ENCODE results near the gene SAMD8. TPM values are rescaled to one million over a fixed set of nuclear protein-coding genes. Genes with fewer than 3 reads are reported as not detected.
A peak's percentile ranks its signal among the peaks of the same experiment; 100 is the strongest.

Gene SAMD8
- total and polyA plus RNA-seq, 2 of the 8 experiments (the other 6 are each of a cell fraction or from before 2014, with no cell fraction given), result 11.7 to 20.9 TPM

DNA sequence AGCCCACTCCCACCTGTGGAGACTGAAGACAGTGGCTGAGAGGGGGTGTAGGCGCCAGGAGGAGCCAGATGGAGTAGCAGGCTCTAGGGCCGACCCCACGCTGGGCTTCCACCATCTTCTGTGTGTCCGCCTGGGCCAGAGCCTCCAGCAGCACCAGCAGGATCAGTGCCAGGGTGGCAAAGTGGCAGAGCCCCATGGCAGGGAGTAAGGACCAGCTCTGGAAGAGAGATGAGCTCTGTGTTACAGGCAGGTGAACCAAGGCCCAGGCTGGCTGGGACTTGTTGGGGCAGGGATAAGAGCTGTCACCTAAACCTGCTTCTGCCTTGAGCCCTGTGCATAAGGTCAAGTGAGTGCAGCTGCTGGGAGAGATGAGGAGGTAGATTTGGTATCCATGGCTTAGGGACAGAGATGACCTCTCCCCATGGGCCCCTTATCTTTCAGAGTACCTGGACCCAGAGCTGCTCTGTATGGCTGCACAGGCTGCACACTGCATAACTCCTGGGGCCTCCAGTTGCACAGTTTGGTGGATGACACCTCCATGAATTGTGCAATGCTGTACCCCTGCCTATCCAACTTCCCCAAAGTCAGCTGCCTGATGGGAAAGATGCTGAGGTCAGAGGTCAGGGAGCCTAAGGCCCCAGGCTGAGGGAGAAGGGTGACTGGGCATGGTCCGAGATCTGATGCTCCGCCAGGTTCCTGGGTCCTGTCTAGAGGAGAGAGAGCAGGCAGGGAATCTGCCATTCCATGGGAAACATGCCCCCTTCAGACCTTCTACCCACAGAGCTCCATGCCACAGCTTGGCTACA lies 7.4 kb upstream of the SAMD8 start:
- TF ChIP-seq SAP30 (IDR thresholded peaks at IDR 0.05; ENCODE audit: insufficient read depth, insufficient replicate concordance, low read length), result no peak
- no peak for TF ChIP-seq RAD21 (IDR thresholded peaks at IDR 0.05 in 1 of 2, conservative IDR thresholded peaks at IDR 0.05 in 1 of 2; ENCODE audit: low read depth in 2 of 2, low read length in 2 of 2)
- no peak for TF ChIP-seq HDAC6 (IDR thresholded peaks at IDR 0.05; ENCODE audit: low read depth, low read length)
- no peak for TF ChIP-seq CREB1 (IDR thresholded peaks at IDR 0.05)
- TF ChIP-seq JUND (IDR thresholded peaks at IDR 0.05; ENCODE audit: low read length), result no peak
- no peak for TF ChIP-seq POLR2A (IDR thresholded peaks at IDR 0.05; ENCODE audit: control extremely low read depth in 1 of 2, low read depth in 2 of 2, low read length in 2 of 2)
- no peak for TF ChIP-seq KDM4A (IDR thresholded peaks at IDR 0.05; ENCODE audit: low read depth, low read length, severe bottlenecking)
- peak overlapping the region; percentile 22 for H4K91ac ChIP-seq (replicated peaks; ENCODE audit: insufficient read length, low read length)
- H3K4me2 ChIP-seq (ENCODE audit: insufficient read depth in 1 of 2, low read depth in 2 of 2, low read length in 2 of 2), result no peak overlapping the region
- H3K4ac ChIP-seq (replicated peaks; ENCODE audit: insufficient read length, low read depth, low read length), result no peak overlapping the region
- H4K20me1 ChIP-seq (replicated peaks in 1 of 2; ENCODE audit: control insufficient read depth in 1 of 2, insufficient read depth in 2 of 2, low read length in 2 of 2), result no peaks in the 10 kb centered on the region
- H3K79me1 ChIP-seq (ENCODE audit: low read depth, low read length), result no peaks in the 10 kb centered on the region; the same call in 1 of the 2 replicates
- peaks cover 0 to 26% (median 16%) of the 10 kb centered on the region in 4 experiments; a peak in 6 of 7 replicates for H3K4me1 ChIP-seq (replicated peaks in 1 of 4; ENCODE audit: control insufficient read depth in 3 of 4, insufficient read depth in 4 of 4, low read length in 3 of 4)
- H2BK5ac ChIP-seq (ENCODE audit: low read depth, low read length), result peak overlapping the region; percentile 93; the same call in 1 of the 2 replicates
- no peak overlapping the region for H4K8ac ChIP-seq (ENCODE audit: extremely low read depth, insufficient read depth, low read length)
- no peak overlapping the region for H2BK120ac ChIP-seq (replicated peaks; ENCODE audit: low read depth, low read length)
- H3K9me3 ChIP-seq (ENCODE audit: insufficient read depth in 2 of 2, low read depth in 1 of 2, low read length in 1 of 2), result no peaks in the 10 kb centered on the region
- peak overlapping the region; percentile 9 for H3K56ac ChIP-seq (replicated peaks; ENCODE audit: insufficient read length, low read depth, low read length)
- no peaks in the 10 kb centered on the region for H3K23me2 ChIP-seq (ENCODE audit: low read depth, low read length)
- no peak overlapping the region for H2AFZ ChIP-seq (ENCODE audit: low read length)
- no peak for FAIRE-seq
- ChIA-PET CTCF (ENCODE audit: partially characterized antibody) (interaction anchor here (0.6 to 3.9 kb wide), 10 partner anchors 18 to 763 kb away, joined by 3 to 13 read pairs (median 4); partner anchors contain the start of gene COMTD1), POLR2A (ENCODE audit: partially characterized antibody) (interaction anchor here (0.9 kb wide), 1 partner anchor 10 kb away, joined by 4 read pairs; no protein-coding TSS in a partner anchor)
- no peak overlapping the region for H3K9ac ChIP-seq (replicated peaks in 1 of 4; ENCODE audit: extremely low read depth in 1 of 4, low read depth in 3 of 4, low read length in 3 of 4)
- no peak overlapping the region for H3K27ac ChIP-seq (ENCODE audit: low read depth, low read length)
- WGBS, 2 experiments (ENCODE audit: extremely low coverage in 1 of 2, insufficient coverage in 1 of 2, insufficient read length in 1 of 2, insufficient replicate concordance in 2 of 2, low coverage in 1 of 2, low lambda C conversion rate in 2 of 2, missing lambda C conversion rate in 1 of 2), result 85% methylated on average over 6 of the region's 6 CpGs; no CpG with 5 or more reads in 1 of the 2 experiments
- no peak overlapping the region for H3K23ac ChIP-seq (ENCODE audit: insufficient read length)
- H3K79me2 ChIP-seq (ENCODE audit: control insufficient read depth in 1 of 2, insufficient read depth in 2 of 2, low read length in 2 of 2), result no peaks in the 10 kb centered on the region
- H2BK20ac ChIP-seq (ENCODE audit: low read length), result 0 out of 2 replicates have a peak overlapping the region, but pooled peaks have one; percentile 34
- peak overlapping the region; percentile 84; the same call in 1 of the 2 replicates for H2BK15ac ChIP-seq (ENCODE audit: low read length)
- H3K36me3 ChIP-seq (ENCODE audit: control insufficient read depth in 2 of 4, insufficient read depth in 4 of 4, low read length in 3 of 4), result no peaks in the 10 kb centered on the region
- H3K14ac ChIP-seq (ENCODE audit: insufficient read length), result no peak overlapping the region
- H3K27me3 ChIP-seq (replicated peaks in 1 of 4; ENCODE audit: control insufficient read depth in 3 of 4, extremely low read depth in 1 of 4, insufficient read depth in 3 of 4, low read length in 3 of 4), result no peaks in the 10 kb centered on the region
- peak overlapping the region; percentile 30; the same call in 1 of the 2 replicates for H2BK12ac ChIP-seq (ENCODE audit: low read depth, low read length)
- H3K18ac ChIP-seq (ENCODE audit: extremely low read depth, low read length), result no peak overlapping the region
- DNase-seq (ENCODE audit: low read depth in 1 of 2, low spot score in 2 of 2), result no peak
- H3K4me3 ChIP-seq (ENCODE audit: extremely low read depth in 1 of 4, insufficient read depth in 2 of 4, low read depth in 3 of 4, low read length in 4 of 4), result no peak overlapping the region
- no peak overlapping the region for H2AK5ac ChIP-seq (ENCODE audit: low read depth, low read length)
- H4K5ac ChIP-seq (ENCODE audit: insufficient read length, low read depth, low read length), result no peak overlapping the region

Measured in H1 (cell line).